Osteoblast (primary cell): ENCODE results near the gene LRRC74A. TPM values are rescaled to one million over a fixed set of nuclear protein-coding genes. Genes with fewer than 3 reads are reported as not detected.

Source experiments
- DNase-seq: peaks from one replicate; pipeline ENCODE4 v3.0.0; 2011; ENCODE audit warnings: low spot score, mixed read lengths; ENCODE audit not compliant: insufficient read length; ENCODE audit errors: missing footprints
- H2AFZ ChIP-seq: 2 replicates; pipeline ENCODE4 v1.6.0; 2011; ENCODE audit warnings: mild to moderate bottlenecking, low read length
- H3K27ac ChIP-seq: 2 replicates; pipeline ENCODE4 v1.5.1; 2011; ENCODE audit warnings: mild to moderate bottlenecking, low read depth, low read length, moderate library complexity
- H3K27me3 ChIP-seq: 2 replicates; pipeline ENCODE4 v1.6.0; 2012; ENCODE audit warnings: mild to moderate bottlenecking, control low read depth, inconsistent platforms, low read length, moderate library complexity; ENCODE audit not compliant: insufficient read depth
- H3K36me3 ChIP-seq: 2 replicates; pipeline ENCODE4 v1.5.1; 2011; ENCODE audit warnings: mild to moderate bottlenecking, low read length, control low read depth, moderate library complexity; ENCODE audit not compliant: insufficient read depth
- H3K4me1 ChIP-seq: 2 replicates; pipeline ENCODE4 v1.5.1; 2011; ENCODE audit warnings: mild to moderate bottlenecking, low read length, control low read depth, moderate library complexity; ENCODE audit not compliant: insufficient read depth
- H3K4me2 ChIP-seq: 2 replicates; pipeline ENCODE4 v1.6.0; 2011; ENCODE audit warnings: mild to moderate bottlenecking, low read length; ENCODE audit not compliant: insufficient read depth
- H3K4me3 ChIP-seq: fragments of 200-600 bp; sonication (generic); 3 replicates; pipeline ENCODE4 v1.5.1; 2012; ENCODE audit warnings: mild to moderate bottlenecking, low read length, inconsistent platforms; ENCODE audit not compliant: insufficient read depth
- H3K79me2 ChIP-seq: 2 replicates; pipeline ENCODE4 v1.6.0; 2012; ENCODE audit warnings: mild to moderate bottlenecking, low read length, control low read depth, inconsistent platforms; ENCODE audit not compliant: insufficient read depth
- H3K9me3 ChIP-seq: 2 replicates; pipeline ENCODE4 v1.5.1; 2011; ENCODE audit warnings: low read depth, low read length, control low read depth
- H4K20me1 ChIP-seq: 2 replicates; pipeline ENCODE4 v1.6.0; 2012; ENCODE audit warnings: mild to moderate bottlenecking, low read length, control low read depth; ENCODE audit not compliant: insufficient read depth
- total RNA-seq: library from RNA; depleted of rRNA; stranded (reverse); fragments of >200 nt; gene quantifications from 2 replicates; pipeline ENCODE4 v1.2.3, GENCODE V29; 2012
- TF ChIP-seq, protein P1 (sequence below): IDR thresholded peaks from 2 replicates; pipeline ENCODE4 v1.5.1; 2011; ENCODE audit warnings: mild to moderate bottlenecking, low read depth, low read length, moderate library complexity; ENCODE audit errors: extremely low read depth

The LRRC74A gene
- total RNA-seq, 1 donor = not detected

DNA sequence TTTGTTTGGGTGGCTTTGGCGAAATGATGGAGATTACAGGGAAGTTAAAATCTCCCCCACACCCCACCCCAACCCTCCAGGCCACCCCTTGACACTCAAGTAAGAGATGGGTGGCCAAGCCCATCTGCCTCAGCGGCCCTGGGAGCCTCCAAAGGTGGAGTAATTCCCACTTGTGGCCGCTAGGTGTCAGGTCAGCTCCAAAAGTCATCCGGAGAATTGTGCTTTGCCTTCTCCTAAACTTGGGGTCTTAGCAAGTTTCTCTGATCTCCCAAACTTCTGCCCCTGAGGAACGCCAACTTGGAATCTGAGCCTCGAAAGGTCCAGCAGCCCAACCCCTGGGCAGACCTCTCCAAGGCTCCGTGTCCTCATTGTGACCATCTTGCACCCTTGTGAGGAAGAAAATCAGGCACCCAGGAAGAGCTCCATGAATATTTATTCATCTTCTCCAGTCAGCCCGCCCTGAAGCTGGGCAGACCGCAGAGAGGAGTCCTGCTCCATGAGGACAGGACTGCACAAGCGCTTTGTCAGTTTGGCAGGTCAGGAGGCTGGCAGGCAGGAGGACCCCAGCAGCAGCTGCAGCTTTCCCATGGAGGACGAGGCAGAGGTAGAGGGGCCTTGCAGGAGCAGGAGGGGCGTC, 46.7 kb downstream of the LRRC74A start:
- H3K4me3 ChIP-seq = no peak overlapping the region
- H3K27me3 ChIP-seq = peaks cover 13% of the 10 kb centered on the region
- no peaks in the 10 kb centered on the region for H3K36me3 ChIP-seq

DNA sequence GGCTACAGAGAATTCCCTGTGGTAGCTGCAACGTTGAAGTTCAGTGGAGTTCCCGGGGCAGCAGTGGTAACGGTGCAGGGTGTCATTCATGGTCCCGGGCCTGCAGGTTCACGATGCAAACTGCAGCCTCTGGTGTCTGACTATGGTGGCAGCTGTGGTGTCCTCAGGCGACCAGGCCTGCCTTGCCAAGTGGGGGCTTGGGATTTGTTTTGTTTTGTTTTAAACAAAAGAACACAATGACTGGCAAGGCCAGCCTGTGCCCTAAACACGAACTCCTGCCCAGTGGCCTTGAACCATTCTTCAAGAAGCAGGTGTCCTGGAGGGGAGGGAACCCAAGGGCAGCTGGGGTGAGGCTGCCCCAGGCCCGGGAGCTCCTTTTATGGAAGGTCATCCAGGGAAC, 48.5 kb downstream of the LRRC74A start:
- TF ChIP-seq, protein P1, sequence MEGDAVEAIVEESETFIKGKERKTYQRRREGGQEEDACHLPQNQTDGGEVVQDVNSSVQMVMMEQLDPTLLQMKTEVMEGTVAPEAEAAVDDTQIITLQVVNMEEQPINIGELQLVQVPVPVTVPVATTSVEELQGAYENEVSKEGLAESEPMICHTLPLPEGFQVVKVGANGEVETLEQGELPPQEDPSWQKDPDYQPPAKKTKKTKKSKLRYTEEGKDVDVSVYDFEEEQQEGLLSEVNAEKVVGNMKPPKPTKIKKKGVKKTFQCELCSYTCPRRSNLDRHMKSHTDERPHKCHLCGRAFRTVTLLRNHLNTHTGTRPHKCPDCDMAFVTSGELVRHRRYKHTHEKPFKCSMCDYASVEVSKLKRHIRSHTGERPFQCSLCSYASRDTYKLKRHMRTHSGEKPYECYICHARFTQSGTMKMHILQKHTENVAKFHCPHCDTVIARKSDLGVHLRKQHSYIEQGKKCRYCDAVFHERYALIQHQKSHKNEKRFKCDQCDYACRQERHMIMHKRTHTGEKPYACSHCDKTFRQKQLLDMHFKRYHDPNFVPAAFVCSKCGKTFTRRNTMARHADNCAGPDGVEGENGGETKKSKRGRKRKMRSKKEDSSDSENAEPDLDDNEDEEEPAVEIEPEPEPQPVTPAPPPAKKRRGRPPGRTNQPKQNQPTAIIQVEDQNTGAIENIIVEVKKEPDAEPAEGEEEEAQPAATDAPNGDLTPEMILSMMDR = no peak
- no peak for DNase-seq
- H3K27me3 ChIP-seq = peaks cover 9% of the 10 kb centered on the region

More for the DNA sequence above, 46.7 kb downstream of the LRRC74A start:
- peak; percentile 92 for DNase-seq
- Histone ChIP-seq H3K27ac (no peak overlapping the region), H2AFZ (no peak overlapping the region), H4K20me1 (no peaks in the 10 kb centered on the region), H3K4me2 (no peak overlapping the region), H3K79me2 (no peaks in the 10 kb centered on the region), H3K9me3 (no peaks in the 10 kb centered on the region), H3K4me1 (no peaks in the 10 kb centered on the region)
- TF ChIP-seq, protein P1 = peak; percentile 82

DNA sequence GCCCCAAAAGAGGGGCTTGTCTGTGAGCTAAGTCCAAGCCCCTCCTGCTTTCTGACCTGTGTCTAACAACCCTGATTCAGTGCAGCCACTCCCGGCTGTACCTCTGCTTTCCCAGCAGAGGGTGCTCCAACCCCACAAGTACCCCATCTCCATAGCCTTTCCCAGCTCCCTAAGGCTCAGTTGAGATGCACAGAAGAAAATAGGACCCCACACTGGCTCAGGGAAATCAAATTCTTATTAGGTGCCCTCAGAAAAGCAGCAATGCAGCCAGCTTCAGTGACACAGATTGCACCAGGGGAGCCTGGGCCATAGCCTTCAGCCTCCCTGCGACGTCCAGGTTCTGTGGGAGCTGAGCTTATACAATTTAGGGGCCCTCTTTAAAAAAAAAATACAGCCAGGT, 49.9 kb downstream of the LRRC74A start:
- Histone ChIP-seq H3K4me2 (no peak overlapping the region), H3K79me2 (no peaks in the 10 kb centered on the region), H2AFZ (no peak overlapping the region), H3K4me3 (no peak overlapping the region), H3K36me3 (no peaks in the 10 kb centered on the region), H3K9me3 (no peaks in the 10 kb centered on the region), H3K4me1 (no peaks in the 10 kb centered on the region), H3K27ac (no peak overlapping the region), H4K20me1 (no peaks in the 10 kb centered on the region), H3K27me3 (peaks cover under 1% of the 10 kb centered on the region)
- peak; percentile 96 for DNase-seq
- TF ChIP-seq, protein P1 = peak; percentile 98

More for the DNA sequence above, 48.5 kb downstream of the LRRC74A start:
- H3K4me1 ChIP-seq = no peaks in the 10 kb centered on the region
- no peak overlapping the region for H3K4me3 ChIP-seq
- no peak overlapping the region for H2AFZ ChIP-seq
- no peaks in the 10 kb centered on the region for H3K9me3 ChIP-seq
- H3K36me3 ChIP-seq = no peaks in the 10 kb centered on the region
- H4K20me1 ChIP-seq = no peaks in the 10 kb centered on the region
- no peak overlapping the region for H3K27ac ChIP-seq
- H3K79me2 ChIP-seq = no peaks in the 10 kb centered on the region
- H3K4me2 ChIP-seq = no peak overlapping the region

DNA sequence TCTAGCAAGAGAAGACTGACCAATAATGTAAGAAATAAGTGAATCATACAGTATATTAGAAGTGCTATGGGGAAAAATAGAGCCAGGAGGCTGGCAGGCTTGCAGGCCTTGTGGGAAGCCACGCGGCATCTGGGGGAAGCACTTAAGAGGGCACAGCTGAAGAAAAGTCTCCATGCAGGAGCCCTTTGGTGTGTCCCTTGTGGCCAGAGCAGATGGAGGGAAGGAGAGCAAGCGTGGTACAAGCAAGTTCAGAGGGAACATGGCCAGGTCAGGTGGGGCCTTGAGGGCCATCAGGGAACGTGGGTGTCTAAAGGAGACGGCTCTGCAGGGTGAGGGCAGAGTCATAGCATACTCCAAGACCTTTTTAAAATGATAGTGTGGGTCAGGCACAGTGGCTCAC, 51.7 kb downstream of the LRRC74A start:
- no peak overlapping the region for H3K4me3 ChIP-seq
- TF ChIP-seq, protein P1 = no peak
- no peaks in the 10 kb centered on the region for H3K79me2 ChIP-seq
- H4K20me1 ChIP-seq = no peaks in the 10 kb centered on the region
- H3K27me3 ChIP-seq = no peaks in the 10 kb centered on the region
- no peaks in the 10 kb centered on the region for H3K4me1 ChIP-seq
- H3K27ac ChIP-seq = no peak overlapping the region
- H3K36me3 ChIP-seq = no peaks in the 10 kb centered on the region
- no peak for DNase-seq
- H3K4me2 ChIP-seq = no peak overlapping the region
- no peak overlapping the region for H2AFZ ChIP-seq
- no peaks in the 10 kb centered on the region for H3K9me3 ChIP-seq
